ENCODE measurements around the gene MFRP. TPM values are rescaled to one million over a fixed set of nuclear protein-coding genes. Genes with fewer than 3 reads are reported as not detected.
A peak's percentile ranks its signal among the peaks of the same experiment; 100 is the strongest.

The MFRP gene
- total and polyA plus RNA-seq, 9 of the 15 experiments (the other 6 are each of a cell fraction or from before 2014, with no cell fraction given) = not detected

- TF ChIP-seq, protein P1, sequence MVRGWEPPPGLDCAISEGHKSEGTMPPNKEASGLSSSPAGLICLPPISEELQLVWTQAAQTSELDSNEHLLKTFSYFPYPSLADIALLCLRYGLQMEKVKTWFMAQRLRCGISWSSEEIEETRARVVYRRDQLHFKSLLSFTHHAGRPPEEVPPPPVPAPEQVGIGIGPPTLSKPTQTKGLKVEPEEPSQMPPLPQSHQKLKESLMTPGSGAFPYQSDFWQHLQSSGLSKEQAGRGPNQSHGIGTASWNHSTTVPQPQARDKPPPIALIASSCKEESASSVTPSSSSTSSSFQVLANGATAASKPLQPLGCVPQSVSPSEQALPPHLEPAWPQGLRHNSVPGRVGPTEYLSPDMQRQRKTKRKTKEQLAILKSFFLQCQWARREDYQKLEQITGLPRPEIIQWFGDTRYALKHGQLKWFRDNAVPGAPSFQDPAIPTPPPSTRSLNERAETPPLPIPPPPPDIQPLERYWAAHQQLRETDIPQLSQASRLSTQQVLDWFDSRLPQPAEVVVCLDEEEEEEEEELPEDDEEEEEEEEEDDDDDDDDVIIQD (CRISPR knock-in tag; IDR thresholded peaks at IDR 0.05) = no peak
- TF ChIP-seq JUND (IDR thresholded peaks at IDR 0.05; ENCODE audit: borderline replicate concordance, low read depth, low read length) (peak; percentile 87), JUND (tag; IDR thresholded peaks at IDR 0.05; ENCODE audit: borderline replicate concordance, low read depth, low read length) (peak; percentile 80; the same call in 2 of the 3 replicates), MTA3 (IDR thresholded peaks at IDR 0.05; ENCODE audit: borderline replicate concordance) (no peak), ZBED1 (IDR thresholded peaks at IDR 0.05) (no peak), NFE2L1 (tag; IDR thresholded peaks at IDR 0.05; ENCODE audit: borderline replicate concordance, low read depth) (no peak), C11orf30 (IDR thresholded peaks at IDR 0.05; ENCODE audit: low read depth) (peak; percentile 95), PKNOX1 (IDR thresholded peaks at IDR 0.05) (0 out of 2 replicates have a peak, but pooled peaks have one; percentile 30), GATAD2B (IDR thresholded peaks at IDR 0.05; ENCODE audit: borderline replicate concordance) (no peak; the same call in 1 of the 2 replicates), ZNF436 (CRISPR knock-in tag; IDR thresholded peaks at IDR 0.05) (no peak), FOXP1 (CRISPR knock-in tag; IDR thresholded peaks at IDR 0.05) (no peak), BHLHE40 (IDR thresholded peaks at IDR 0.05; ENCODE audit: low read length) (peak; percentile 35; the same call in 1 of the 2 replicates), RFX5 (IDR thresholded peaks at IDR 0.05; ENCODE audit: low read depth, low read length) (peak; percentile 42; the same call in 1 of the 2 replicates), MCM2 (IDR thresholded peaks at IDR 0.05; ENCODE audit: low read depth) (no peak), RUNX1 (IDR thresholded peaks at IDR 0.05; ENCODE audit: low read depth) (no peak), TAL1 (IDR thresholded peaks at IDR 0.05) (no peak)
- TF ChIP-seq, protein P2, sequence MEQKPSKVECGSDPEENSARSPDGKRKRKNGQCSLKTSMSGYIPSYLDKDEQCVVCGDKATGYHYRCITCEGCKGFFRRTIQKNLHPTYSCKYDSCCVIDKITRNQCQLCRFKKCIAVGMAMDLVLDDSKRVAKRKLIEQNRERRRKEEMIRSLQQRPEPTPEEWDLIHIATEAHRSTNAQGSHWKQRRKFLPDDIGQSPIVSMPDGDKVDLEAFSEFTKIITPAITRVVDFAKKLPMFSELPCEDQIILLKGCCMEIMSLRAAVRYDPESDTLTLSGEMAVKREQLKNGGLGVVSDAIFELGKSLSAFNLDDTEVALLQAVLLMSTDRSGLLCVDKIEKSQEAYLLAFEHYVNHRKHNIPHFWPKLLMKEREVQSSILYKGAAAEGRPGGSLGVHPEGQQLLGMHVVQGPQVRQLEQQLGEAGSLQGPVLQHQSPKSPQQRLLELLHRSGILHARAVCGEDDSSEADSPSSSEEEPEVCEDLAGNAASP (IDR thresholded peaks at IDR 0.05) = no peak
- TF ChIP-seq, protein P3, sequence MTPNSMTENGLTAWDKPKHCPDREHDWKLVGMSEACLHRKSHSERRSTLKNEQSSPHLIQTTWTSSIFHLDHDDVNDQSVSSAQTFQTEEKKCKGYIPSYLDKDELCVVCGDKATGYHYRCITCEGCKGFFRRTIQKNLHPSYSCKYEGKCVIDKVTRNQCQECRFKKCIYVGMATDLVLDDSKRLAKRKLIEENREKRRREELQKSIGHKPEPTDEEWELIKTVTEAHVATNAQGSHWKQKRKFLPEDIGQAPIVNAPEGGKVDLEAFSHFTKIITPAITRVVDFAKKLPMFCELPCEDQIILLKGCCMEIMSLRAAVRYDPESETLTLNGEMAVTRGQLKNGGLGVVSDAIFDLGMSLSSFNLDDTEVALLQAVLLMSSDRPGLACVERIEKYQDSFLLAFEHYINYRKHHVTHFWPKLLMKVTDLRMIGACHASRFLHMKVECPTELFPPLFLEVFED (CRISPR knock-in tag; conservative IDR thresholded peaks at IDR 0.05) = no peak
- TF ChIP-seq, protein P4, sequence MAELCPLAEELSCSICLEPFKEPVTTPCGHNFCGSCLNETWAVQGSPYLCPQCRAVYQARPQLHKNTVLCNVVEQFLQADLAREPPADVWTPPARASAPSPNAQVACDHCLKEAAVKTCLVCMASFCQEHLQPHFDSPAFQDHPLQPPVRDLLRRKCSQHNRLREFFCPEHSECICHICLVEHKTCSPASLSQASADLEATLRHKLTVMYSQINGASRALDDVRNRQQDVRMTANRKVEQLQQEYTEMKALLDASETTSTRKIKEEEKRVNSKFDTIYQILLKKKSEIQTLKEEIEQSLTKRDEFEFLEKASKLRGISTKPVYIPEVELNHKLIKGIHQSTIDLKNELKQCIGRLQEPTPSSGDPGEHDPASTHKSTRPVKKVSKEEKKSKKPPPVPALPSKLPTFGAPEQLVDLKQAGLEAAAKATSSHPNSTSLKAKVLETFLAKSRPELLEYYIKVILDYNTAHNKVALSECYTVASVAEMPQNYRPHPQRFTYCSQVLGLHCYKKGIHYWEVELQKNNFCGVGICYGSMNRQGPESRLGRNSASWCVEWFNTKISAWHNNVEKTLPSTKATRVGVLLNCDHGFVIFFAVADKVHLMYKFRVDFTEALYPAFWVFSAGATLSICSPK (IDR thresholded peaks at IDR 0.05; ENCODE audit: borderline replicate concordance) = no peak
Observed at GRCh38 chr11:119368121-119369034, 21.9 kb upstream of the MFRP start (continued).

All from K562 (cell line).